Measurements from ENCODE around the gene TCN2.
A peak's percentile ranks its signal among the peaks of the same experiment; 100 is the strongest.
"Not testable (repeated sequence)": the region's sequence is repeated elsewhere in the genome, so short reads cannot be mapped to it uniquely, and the experiment has no call there.

The TCN2 gene

DNA sequence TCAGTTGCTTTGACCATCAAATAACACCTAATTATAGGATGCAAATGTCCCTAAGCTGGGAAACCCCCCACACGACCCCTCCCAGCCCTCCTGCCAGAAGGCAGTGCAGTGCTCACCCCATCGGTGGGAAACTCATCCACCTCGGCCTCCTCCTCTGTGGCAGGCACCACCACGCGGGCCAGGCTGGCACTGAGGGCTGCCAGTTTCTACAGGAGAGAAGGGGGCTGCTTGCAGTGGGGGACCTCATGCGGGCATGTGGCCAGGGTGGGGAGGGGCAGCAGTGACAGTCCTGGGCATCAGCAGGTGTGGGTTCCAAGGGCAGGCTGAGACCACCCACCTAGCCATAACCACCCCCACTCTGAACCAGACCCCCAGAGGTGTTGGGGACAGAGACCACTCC is 26.1 kb upstream of the TCN2 start:
- no peak for DNase-seq

GRCh38 chr22:30582051-30582450 is 24.9 kb upstream of the TCN2 start:
- no peak for DNase-seq

DNA sequence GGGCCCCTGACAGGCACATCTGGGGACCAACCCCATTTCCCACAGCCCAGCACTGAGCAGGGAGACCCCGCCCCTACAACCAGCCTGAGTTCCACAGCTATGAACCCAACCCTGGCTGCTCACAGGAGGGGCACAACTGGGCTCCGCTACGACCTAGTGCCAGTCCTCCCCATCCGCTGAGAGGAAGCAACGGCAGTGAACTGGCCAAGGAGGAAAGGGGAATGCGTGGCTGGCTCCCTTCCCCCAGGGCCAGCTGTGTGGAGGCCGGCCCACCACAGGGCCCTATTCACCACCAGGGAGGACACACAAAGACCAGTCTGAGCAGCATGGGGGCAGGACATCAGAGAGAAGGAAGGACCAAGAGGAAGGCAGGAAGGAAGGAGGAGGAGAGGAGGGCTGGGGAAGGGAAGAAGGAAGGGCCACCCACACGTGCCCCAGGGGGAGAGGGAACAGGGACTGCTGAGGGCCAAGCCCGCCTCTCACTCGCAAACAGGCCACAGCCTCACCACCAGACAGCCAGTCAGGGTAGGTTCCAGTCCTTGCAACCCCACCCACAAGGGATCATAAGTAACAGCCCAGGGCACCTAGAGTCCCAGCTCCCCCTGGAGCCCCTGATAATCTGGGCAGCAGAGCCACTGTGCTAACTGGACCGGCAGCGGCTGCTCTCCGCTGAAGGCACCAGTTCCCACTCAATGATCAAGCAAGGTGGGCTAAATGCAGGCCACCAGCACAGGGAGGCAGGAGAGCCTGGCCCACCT is 24.0 kb upstream of the TCN2 start:
- no peak for DNase-seq

DNA sequence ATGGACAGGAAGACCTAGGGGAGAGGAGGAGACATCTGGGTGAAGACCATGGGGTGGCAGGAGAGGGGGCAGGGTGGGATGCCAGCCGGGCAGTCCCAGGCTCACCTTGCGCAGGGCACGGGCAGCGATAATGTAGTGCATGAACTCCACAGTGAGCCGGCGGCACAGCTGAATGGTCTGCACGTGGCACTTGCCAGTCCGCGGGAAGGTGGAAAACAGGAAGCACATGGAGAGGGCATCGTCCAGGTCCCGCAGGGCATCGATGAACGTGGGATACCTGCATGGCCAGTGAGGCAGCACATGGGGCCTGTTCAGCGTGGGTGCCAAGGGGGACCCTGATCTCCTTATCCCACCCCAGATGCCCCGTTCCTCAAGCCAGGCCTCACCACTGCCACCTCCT is 22.5 kb upstream of the TCN2 start:
- DNase-seq: no peak

GRCh38 chr22:30586414-30586813 is 20.6 kb upstream of the TCN2 start:
- DNase-seq: no peak

GRCh38 chr22:30591191-30591587 is 15.8 kb upstream of the TCN2 start:
- DNase-seq: no peak

DNA sequence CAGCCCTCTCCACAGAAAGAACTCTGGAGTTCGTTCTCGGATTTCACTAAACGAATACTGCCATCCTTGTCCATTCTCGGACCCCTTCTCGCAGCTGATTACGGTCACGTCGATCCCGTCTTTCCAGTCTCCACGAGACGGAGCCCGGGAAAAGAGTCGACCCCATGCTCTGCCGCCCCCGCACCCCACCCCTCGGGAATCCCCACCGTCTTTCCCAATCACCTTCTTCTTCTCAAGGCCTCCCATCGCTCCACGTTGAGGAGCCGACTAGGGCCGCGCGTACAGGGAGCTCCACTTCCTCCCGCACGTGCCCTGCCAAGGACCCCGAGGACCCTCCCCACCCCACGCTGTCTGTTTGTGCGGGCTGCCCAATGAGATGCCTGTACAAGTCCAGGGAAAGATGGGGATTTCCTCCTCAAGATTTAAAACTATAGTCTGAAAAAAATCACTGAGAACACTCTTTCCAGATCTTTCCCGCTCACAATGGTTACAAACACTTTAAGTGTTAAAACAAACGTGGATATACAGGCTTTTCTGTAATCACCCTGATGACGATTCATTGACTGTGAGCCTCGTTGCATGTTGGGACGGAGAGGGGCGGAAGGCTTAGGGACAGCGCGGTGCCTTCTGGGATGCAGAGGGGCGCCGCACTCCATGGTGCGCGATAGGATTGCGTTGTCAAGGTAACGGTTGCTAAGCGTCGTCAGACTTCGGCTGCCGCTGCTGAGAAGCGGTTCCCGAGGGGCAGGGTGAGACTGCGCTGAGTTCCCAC is 15.2 kb upstream of the TCN2 start, which contains the start of gene PES1:
TSS of gene PES1 (minus strand) at position 323 of the 772 bp plus-strand sequence. CDS start at position 246, 77 bp downstream.
- DNase-seq: peak; percentile 82

- not testable (repeated sequence) for DNase-seq
These were observed 14.6 kb upstream of the TCN2 start for GRCh38 chr22:30592360-30592713.

GRCh38 chr22:30596199-30596598 is 10.8 kb upstream of the TCN2 start:
- DNase-seq: no peak

GRCh38 chr22:30596886-30597285 is 10.1 kb upstream of the TCN2 start:
- DNase-seq: no peak

GRCh38 chr22:30598986-30599385 is 8.0 kb upstream of the TCN2 start:
- DNase-seq: no peak

DNA sequence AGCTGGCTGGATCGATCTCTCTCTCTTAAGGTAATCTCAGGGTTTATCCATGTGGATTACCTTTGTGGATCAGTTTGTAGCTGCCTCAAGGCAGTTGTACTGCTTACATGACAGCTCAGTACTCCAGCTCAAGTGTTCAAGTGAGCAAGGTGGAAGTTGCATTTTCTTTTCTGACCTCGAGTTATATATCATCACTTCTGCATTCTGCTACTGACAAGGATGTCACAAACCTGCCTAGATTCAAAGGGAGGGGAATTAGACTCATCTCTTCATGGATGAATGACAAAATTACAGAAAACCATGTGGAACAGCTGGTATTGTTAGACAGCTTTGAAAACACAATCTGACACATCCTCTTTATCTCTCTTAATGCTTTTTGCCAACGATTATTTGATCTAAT is 6.1 kb upstream of the TCN2 start:
- DNase-seq: no peak

- no peak for DNase-seq
These were observed 5.5 kb upstream of the TCN2 start for GRCh38 chr22:30601464-30601863.

GRCh38 chr22:30602049-30602448 is 4.9 kb upstream of the TCN2 start:
- DNase-seq: no peak

- no peak for DNase-seq
These were observed 3.2 kb upstream of the TCN2 start for GRCh38 chr22:30603801-30604200.

DNA sequence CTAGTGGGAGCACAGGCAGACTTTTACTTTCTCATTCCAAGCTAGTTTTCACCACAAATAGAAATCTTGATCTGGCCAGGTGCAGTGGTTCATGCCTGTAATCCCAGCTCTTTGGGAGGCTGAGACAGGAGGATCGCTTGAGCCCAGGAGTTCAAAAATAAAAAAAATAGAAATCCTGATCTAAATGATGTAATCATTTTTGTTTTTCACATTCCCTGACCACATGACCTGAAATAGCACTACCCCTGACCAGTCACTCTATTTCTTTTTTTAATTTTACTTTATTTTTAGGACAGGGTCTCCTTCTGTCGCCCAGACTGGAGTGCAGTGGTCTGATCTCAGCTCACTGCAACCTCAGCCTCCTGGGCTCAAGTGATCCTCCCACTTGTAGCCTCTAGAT is 2.3 kb upstream of the TCN2 start:
- DNase-seq: no peak

DNA sequence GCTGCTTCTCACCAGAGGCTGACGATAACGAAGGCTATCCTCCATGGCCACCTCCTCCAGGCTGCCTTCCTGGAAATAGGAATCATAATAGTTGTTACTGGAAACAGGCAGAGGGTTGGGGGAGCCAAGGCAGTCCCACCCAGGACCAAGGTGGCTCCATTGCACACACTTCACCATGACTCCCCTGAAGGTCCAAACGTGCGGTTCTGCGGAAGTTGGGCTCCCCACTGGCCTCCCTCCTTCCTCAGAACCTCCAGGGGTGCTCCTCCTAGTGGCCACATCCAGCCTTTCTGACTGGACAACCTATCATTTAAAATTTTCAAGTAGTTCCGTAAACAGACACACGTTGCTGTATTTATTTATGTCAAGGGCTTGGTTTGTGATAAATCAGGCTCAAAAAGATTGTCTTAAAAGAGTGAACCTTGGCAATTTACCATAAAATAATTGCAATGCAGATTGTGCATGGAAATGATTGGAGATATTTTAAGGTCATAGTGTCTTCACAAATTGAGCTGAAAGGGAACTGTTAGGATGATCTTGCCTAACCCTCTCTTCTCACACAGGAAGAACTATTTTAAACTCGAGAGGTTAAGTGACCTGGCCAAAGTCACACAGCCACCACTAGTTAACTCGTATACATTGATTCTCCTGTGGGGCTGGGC is 1.4 kb upstream of the TCN2 start:
- DNase-seq: no peak

DNA sequence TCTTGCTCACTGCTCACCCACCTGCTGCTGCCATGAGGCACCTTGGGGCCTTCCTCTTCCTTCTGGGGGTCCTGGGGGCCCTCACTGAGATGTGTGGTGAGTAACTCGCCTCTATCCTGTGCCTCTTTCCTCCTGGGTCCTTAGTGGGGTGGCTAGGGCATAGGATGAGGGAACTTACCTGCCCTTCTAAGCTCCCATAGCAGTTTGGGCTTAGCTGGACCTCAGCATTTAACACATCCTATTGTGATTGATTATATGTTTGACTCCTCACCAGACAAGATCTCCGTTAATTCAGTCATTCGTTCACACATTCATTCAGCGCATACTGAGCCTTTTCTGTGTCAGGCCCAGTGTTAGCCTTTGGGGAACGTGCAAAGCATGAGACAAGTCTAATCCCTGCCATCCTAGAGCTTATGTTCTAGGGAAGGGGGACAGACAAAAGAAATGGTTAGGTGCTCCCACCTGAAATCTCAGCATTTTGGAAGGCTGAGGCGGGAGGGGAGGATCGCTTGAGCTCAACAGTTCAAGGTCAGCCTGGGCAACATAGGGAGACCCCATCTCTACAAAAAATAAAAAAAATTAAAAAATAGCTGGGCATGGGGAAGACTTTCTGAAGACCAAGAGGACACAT is 441 bp downstream of the TCN2 start:
- no peak for DNase-seq

DNA sequence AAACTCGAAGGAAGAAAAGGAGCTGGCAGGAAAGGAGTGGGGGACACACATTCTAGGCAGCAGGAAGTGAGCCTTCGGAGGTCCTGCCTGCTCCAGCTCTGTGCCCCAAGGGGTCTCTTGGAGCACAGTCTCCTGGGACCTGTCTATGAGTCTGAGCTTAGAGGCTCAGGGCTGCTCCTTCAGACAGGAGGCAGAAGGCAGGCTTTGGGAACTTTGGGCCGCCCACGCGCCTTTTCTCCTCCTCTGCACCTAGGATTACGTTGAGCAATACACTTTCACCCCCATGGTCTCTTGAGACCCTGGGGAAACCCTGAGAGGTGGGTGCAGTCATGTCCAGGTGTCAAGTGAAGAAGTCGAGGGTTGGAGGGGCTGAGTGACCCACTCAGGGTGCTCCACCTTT is 965 bp downstream of the TCN2 start:
- no peak for DNase-seq

- DNase-seq: no peak
These were observed 2.5 kb downstream of the TCN2 start for GRCh38 chr22:30609260-30610185.

GRCh38 chr22:30610299-30610698 is 3.3 kb downstream of the TCN2 start:
- DNase-seq: no peak

GRCh38 chr22:30611197-30611596 is 4.2 kb downstream of the TCN2 start:
- DNase-seq: no peak

Measured in DMS79 (cell line).